A549 (cell line): ENCODE data around the gene EIF3D. TPM values are rescaled to one million over a fixed set of nuclear protein-coding genes. Genes with fewer than 3 reads are reported as not detected.
"Not testable (repeated sequence)": the region's sequence is repeated elsewhere in the genome, so short reads cannot be mapped to it uniquely, and the experiment has no call there.

Experiments used
- ATAC-seq, 2 experiments: fragments of 200-7000 bp in 1 of 2; fragments of >200 bp in 1 of 2; cut with Nextera tagmentation in 1 of 2; cut with Tn5 transposase in 1 of 2; 3 replicates each; pipeline versions ENCODE4 v1.8.0 to v1.9.1; 2018 to 2020; ENCODE audit warnings: mild to moderate bottlenecking in 1 of 2, moderate library complexity in 1 of 2
- CTCF ChIA-PET: fragments of 300-600 bp; sonication (Branson Sonifier 250); formaldehyde crosslinking; extraction: SDS; loops from one replicate; lab custom pipeline; 2021; ENCODE audit warnings: antibody characterized with exemption, inconsistent platforms; lab: Yijun Ruan, JAX
- POLR2A ChIA-PET: fragments of 350-600 bp; formaldehyde crosslinking; extraction: SDS; loops from one replicate; lab custom pipeline; 2021; ENCODE audit warnings: antibody characterized with exemption, inconsistent platforms; lab: Yijun Ruan, JAX
- DNase-seq, 2 experiments: peaks; one replicate each; pipeline versions ENCODE4 v3.0.0 to v3.0.0-alpha.2; 2011 to 2016; ENCODE audit warnings: low read depth in 1 of 2, low spot score in 1 of 2
- FAIRE-seq: peaks from 2 replicates; lab custom pipeline; 2011; peaks lifted over from hg19 to GRCh38; lab: Jason Lieb, UNC
- H3K27ac ChIP-seq, 2 experiments: fragments of >200 bp; sonication (Bioruptor Twin); formaldehyde crosslinking; 3 replicates each; pipeline ENCODE4 v1.5.1; 2016 to 2017
- H3K4me1 ChIP-seq: fragments of >200 bp; sonication (Bioruptor Twin); formaldehyde crosslinking; 3 replicates; pipeline ENCODE4 v1.6.1; 2016
- H3K4me2 ChIP-seq: fragments of >200 bp; sonication (Bioruptor Twin); formaldehyde crosslinking; 3 replicates; pipeline ENCODE4 v1.6.1; 2016
- H3K4me3 ChIP-seq: fragments of >200 bp; sonication (Bioruptor Twin); formaldehyde crosslinking; 3 replicates; pipeline ENCODE4 v1.5.1; 2016
- H3K9me3 ChIP-seq: fragments of >200 bp; sonication (Bioruptor Twin); formaldehyde crosslinking; 3 replicates; pipeline ENCODE4 v1.6.1; 2016
- BHLHE40 ChIP-seq: IDR thresholded peaks from 2 replicates; pipeline ENCODE4 v1.6.1; 2012; ENCODE audit warnings: low read depth, low read length, inconsistent platforms
- CHD2 ChIP-seq: fragments of 150-350 bp; IDR thresholded peaks from 2 replicates; pipeline ENCODE4 v1.6.1; 2014; ENCODE audit warnings: low read length; ENCODE audit not compliant: partially characterized antibody
- EHF ChIP-seq: fragments of 250-450 bp; sonication (Bioruptor Pico); IDR thresholded peaks from 2 replicates; pipeline ENCODE4 v1.5.0; 2020; ENCODE audit warnings: mild to moderate bottlenecking
- EP300 ChIP-seq, 2 experiments: fragments of >200 bp; sonication (Bioruptor Twin); formaldehyde crosslinking; IDR thresholded peaks; 2 replicates in 1 of 2; 3 replicates in 1 of 2; pipeline ENCODE4 v1.6.1; 2016 to 2017
- MAZ ChIP-seq: fragments of 150-350 bp; IDR thresholded peaks from 2 replicates; pipeline ENCODE4 v1.6.1; 2014; ENCODE audit warnings: antibody characterized with exemption, low read depth, low read length, borderline replicate concordance
- POLR2A ChIP-seq: IDR thresholded peaks from 2 replicates; pipeline ENCODE4 v1.6.1; 2012; ENCODE audit warnings: mild to moderate bottlenecking, low read length
- POLR2AphosphoS2 ChIP-seq: conservative IDR thresholded peaks from 2 replicates; pipeline ENCODE4 v1.6.1; 2012; ENCODE audit warnings: low read length, improper control_type of control experiment, inconsistent platforms
- RARB ChIP-seq: fragments of 250-450 bp; sonication (Bioruptor Pico); IDR thresholded peaks from 2 replicates; pipeline ENCODE4 v1.8.0; 2021; ENCODE audit warnings: mild to moderate bottlenecking, moderate library complexity
- RCOR1 ChIP-seq: fragments of 150-350 bp; IDR thresholded peaks from 2 replicates; pipeline ENCODE4 v1.6.1; 2014; ENCODE audit warnings: antibody characterized with exemption, low read length, low read depth
- SREBF2 ChIP-seq: fragments of 450-650 bp; IDR thresholded peaks from 2 replicates; pipeline ENCODE4 v1.6.1; 2014; ENCODE audit warnings: mild to moderate bottlenecking, moderate library complexity
- TFCP2L1 ChIP-seq: fragments of 250-450 bp; sonication (Bioruptor Pico); IDR thresholded peaks from 2 replicates; pipeline ENCODE4 v1.5.0; 2021; ENCODE audit warnings: mild to moderate bottlenecking
- TP53 ChIP-seq: fragments of 250-450 bp; sonication (Bioruptor Pico); IDR thresholded peaks from 2 replicates; pipeline ENCODE4 v1.5.0; 2021; ENCODE audit warnings: mild to moderate bottlenecking, moderate library complexity
- ZSCAN20 ChIP-seq: fragments of 250-450 bp; sonication (Bioruptor Pico); IDR thresholded peaks from 2 replicates; pipeline ENCODE4 v1.8.0; 2022; ENCODE audit warnings: mild to moderate bottlenecking, moderate library complexity
- WGBS: methylation state at CpG from one replicate; pipeline ENCODE4 v1.1.6; 2017; ENCODE audit errors: missing lambda C conversion rate; 5-methylcytosine and 5-hydroxymethylcytosine counted together
- polyA plus RNA-seq, 4 experiments: library from polyadenylated mRNA; depleted of rRNA in 3 of 4; stranded (reverse); fragments of >200 nt; fragmentation: RNase III in 1 of 4; extraction: RNeasy Plus Mini Kit Qiagen cat#74134 plus additional on column Dnase treatment in 1 of 4; gene quantifications; 2 replicates in 3 of 4; 3 replicates in 1 of 4; pipeline ENCODE4 v1.2.3, GENCODE V29; 2011 to 2017
- TF ChIP-seq, protein P1 (sequence below): fragments of >200 bp; sonication (Bioruptor Twin); formaldehyde crosslinking; IDR thresholded peaks from 3 replicates; pipeline ENCODE4 v1.5.1; 2016
- TF ChIP-seq, protein P2 (sequence below): fragments of 450-650 bp; IDR thresholded peaks from 2 replicates; pipeline ENCODE4 v1.6.1; 2014; ENCODE audit warnings: antibody characterized with exemption
- TF ChIP-seq, protein P3 (sequence below): fragments of 150-350 bp; IDR thresholded peaks from 2 replicates; pipeline ENCODE4 v1.6.1; 2014; ENCODE audit warnings: low read depth, mild to moderate bottlenecking, low read length
- TF ChIP-seq, protein P4 (sequence below): IDR thresholded peaks from 2 replicates; pipeline ENCODE4 v1.6.1; 2012
- TF ChIP-seq, protein P5 (sequence below): fragments of >200 bp; sonication (Bioruptor Twin); formaldehyde crosslinking; IDR thresholded peaks from 3 replicates; pipeline ENCODE4 v1.6.1; 2016
- TF ChIP-seq, protein P6 (sequence below): fragments of 250-450 bp; sonication (Bioruptor Pico); IDR thresholded peaks from 2 replicates; pipeline ENCODE4 v1.5.0; 2020; ENCODE audit warnings: low read depth, mild to moderate bottlenecking, moderate library complexity

EIF3D gene
- polyA plus RNA-seq, 2 of the 4 experiments (the other 2 are of a cell fraction), result 171 to 304 TPM

DNA sequence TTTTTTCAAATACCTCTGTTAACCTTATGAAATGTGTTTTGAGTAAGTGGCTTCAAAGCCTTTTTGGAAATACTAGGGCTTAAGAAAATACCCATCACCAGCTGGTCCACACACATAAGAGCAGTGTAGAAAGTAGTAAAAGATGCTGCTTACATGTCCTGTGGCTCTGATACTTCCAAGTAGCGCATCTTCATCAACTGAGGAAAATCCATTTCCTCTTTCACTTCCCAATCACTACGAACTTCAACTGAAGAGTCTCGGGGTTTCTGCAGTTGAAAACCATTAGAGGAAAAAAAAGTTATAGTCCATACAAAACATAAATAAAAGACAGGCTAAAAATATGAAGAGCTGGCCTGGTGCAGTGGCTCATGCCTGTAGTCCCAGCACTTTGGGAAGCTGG, 8.5 kb downstream of the EIF3D start:
- no peaks in the 10 kb centered on the region for H3K4me1 ChIP-seq
- 96% methylated on average over 3 of the region's 3 CpGs for WGBS
- H3K4me3 ChIP-seq, result no peak overlapping the region
- no peak overlapping the region for H3K4me2 ChIP-seq
- ATAC-seq (no peak), FAIRE-seq (no peak), DNase-seq (no peak)
- ChIA-PET CTCF (interaction anchor here (6.0 kb wide), 1 partner anchor 10 kb away, joined by 42 read pairs; no protein-coding TSS in a partner anchor), POLR2A (interaction anchor here (1.4 kb wide), 1 partner anchor 9 kb away, joined by 4 read pairs; no protein-coding TSS in a partner anchor)
- H3K27ac ChIP-seq, result no peak overlapping the region
- H3K9me3 ChIP-seq, result no peaks in the 10 kb centered on the region
- TF ChIP-seq, protein P1, sequence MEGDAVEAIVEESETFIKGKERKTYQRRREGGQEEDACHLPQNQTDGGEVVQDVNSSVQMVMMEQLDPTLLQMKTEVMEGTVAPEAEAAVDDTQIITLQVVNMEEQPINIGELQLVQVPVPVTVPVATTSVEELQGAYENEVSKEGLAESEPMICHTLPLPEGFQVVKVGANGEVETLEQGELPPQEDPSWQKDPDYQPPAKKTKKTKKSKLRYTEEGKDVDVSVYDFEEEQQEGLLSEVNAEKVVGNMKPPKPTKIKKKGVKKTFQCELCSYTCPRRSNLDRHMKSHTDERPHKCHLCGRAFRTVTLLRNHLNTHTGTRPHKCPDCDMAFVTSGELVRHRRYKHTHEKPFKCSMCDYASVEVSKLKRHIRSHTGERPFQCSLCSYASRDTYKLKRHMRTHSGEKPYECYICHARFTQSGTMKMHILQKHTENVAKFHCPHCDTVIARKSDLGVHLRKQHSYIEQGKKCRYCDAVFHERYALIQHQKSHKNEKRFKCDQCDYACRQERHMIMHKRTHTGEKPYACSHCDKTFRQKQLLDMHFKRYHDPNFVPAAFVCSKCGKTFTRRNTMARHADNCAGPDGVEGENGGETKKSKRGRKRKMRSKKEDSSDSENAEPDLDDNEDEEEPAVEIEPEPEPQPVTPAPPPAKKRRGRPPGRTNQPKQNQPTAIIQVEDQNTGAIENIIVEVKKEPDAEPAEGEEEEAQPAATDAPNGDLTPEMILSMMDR, result no peak
- TF ChIP-seq RCOR1 (no peak), MAZ (no peak), POLR2A (no peak), TP53 (CRISPR knock-in tag) (no peak), EP300 (IDR thresholded peaks at IDR 0.05) (no peak), POLR2AphosphoS2 (no peak), ZSCAN20 (no peak), BHLHE40 (no peak), CHD2 (no peak), RARB (CRISPR knock-in tag) (no peak), EHF (CRISPR knock-in tag) (no peak), TFCP2L1 (CRISPR knock-in tag) (no peak), SREBF2 (no peak)
- TF ChIP-seq, protein P2, sequence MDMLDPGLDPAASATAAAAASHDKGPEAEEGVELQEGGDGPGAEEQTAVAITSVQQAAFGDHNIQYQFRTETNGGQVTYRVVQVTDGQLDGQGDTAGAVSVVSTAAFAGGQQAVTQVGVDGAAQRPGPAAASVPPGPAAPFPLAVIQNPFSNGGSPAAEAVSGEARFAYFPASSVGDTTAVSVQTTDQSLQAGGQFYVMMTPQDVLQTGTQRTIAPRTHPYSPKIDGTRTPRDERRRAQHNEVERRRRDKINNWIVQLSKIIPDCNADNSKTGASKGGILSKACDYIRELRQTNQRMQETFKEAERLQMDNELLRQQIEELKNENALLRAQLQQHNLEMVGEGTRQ, result no peak
- TF ChIP-seq, protein P3, sequence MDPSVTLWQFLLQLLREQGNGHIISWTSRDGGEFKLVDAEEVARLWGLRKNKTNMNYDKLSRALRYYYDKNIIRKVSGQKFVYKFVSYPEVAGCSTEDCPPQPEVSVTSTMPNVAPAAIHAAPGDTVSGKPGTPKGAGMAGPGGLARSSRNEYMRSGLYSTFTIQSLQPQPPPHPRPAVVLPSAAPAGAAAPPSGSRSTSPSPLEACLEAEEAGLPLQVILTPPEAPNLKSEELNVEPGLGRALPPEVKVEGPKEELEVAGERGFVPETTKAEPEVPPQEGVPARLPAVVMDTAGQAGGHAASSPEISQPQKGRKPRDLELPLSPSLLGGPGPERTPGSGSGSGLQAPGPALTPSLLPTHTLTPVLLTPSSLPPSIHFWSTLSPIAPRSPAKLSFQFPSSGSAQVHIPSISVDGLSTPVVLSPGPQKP, result no peak
- TF ChIP-seq, protein P4, sequence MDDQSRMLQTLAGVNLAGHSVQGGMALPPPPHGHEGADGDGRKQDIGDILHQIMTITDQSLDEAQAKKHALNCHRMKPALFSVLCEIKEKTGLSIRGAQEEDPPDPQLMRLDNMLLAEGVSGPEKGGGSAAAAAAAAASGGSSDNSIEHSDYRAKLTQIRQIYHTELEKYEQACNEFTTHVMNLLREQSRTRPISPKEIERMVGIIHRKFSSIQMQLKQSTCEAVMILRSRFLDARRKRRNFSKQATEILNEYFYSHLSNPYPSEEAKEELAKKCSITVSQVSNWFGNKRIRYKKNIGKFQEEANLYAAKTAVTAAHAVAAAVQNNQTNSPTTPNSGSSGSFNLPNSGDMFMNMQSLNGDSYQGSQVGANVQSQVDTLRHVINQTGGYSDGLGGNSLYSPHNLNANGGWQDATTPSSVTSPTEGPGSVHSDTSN, result no peak
- TF ChIP-seq, protein P5, sequence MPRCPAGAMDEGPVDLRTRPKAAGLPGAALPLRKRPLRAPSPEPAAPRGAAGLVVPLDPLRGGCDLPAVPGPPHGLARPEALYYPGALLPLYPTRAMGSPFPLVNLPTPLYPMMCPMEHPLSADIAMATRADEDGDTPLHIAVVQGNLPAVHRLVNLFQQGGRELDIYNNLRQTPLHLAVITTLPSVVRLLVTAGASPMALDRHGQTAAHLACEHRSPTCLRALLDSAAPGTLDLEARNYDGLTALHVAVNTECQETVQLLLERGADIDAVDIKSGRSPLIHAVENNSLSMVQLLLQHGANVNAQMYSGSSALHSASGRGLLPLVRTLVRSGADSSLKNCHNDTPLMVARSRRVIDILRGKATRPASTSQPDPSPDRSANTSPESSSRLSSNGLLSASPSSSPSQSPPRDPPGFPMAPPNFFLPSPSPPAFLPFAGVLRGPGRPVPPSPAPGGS, result no peak
- TF ChIP-seq, protein P6, sequence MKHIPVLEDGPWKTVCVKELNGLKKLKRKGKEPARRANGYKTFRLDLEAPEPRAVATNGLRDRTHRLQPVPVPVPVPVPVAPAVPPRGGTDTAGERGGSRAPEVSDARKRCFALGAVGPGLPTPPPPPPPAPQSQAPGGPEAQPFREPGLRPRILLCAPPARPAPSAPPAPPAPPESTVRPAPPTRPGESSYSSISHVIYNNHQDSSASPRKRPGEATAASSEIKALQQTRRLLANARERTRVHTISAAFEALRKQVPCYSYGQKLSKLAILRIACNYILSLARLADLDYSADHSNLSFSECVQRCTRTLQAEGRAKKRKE, result no peak

DNA sequence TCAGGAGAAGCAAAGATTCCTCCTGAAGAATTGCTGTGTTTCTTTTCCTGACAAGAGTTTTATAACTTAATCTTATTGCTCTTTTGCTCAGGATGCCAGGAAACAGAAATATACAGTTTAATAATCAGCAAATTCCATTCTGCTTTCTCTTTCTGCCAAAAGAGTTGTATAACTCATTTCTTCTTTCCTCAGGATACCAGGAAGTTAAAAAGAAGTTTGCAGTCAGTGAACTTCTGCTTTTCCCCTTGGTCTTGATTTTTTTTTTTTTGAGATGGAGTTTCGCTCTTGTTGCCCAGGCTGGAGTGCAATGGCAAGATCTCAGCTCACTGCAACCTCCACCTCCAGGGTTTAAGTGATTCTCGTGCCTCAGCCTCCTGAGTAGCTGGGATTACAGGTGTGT, 9.1 kb downstream of the EIF3D start:
- H3K4me1 ChIP-seq, FAIRE-seq, H3K9me3 ChIP-seq, H3K27ac ChIP-seq, H3K4me3 ChIP-seq, ATAC-seq, H3K4me2 ChIP-seq, DNase-seq: not testable (repeated sequence)
- CTCF ChIA-PET, result interaction anchor here (0.6 to 6.0 kb wide), 2 partner anchors 10 to 327 kb away, joined by 3 to 42 read pairs; no protein-coding TSS in a partner anchor
- 92% methylated on average over 1 of the region's 2 CpGs for WGBS
- POLR2A ChIA-PET, result interaction anchor here (0.6 kb wide), 1 partner anchor 696 kb away, joined by 3 read pairs; no protein-coding TSS in a partner anchor
